Measurements from ENCODE around the gene CCDC81.

GRCh38 chr11:86363424-86363823, 11.3 kb upstream of the CCDC81 start:
- TF ChIP-seq, protein P1, sequence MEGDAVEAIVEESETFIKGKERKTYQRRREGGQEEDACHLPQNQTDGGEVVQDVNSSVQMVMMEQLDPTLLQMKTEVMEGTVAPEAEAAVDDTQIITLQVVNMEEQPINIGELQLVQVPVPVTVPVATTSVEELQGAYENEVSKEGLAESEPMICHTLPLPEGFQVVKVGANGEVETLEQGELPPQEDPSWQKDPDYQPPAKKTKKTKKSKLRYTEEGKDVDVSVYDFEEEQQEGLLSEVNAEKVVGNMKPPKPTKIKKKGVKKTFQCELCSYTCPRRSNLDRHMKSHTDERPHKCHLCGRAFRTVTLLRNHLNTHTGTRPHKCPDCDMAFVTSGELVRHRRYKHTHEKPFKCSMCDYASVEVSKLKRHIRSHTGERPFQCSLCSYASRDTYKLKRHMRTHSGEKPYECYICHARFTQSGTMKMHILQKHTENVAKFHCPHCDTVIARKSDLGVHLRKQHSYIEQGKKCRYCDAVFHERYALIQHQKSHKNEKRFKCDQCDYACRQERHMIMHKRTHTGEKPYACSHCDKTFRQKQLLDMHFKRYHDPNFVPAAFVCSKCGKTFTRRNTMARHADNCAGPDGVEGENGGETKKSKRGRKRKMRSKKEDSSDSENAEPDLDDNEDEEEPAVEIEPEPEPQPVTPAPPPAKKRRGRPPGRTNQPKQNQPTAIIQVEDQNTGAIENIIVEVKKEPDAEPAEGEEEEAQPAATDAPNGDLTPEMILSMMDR (IDR thresholded peaks at IDR 0.05): no peak
- TF ChIP-seq POLR2A (IDR thresholded peaks at IDR 0.05; ENCODE audit: low read depth) (no peak), EP300 (IDR thresholded peaks at IDR 0.05) (no peak)

Measured in esophagus muscularis mucosa (tissue), 4 donors.